GM18519 (cell line): ENCODE results near the gene MALRD1.

Source experiments
- ATAC-seq: cut with Tn5 transposase; IDR thresholded peaks from one replicate; pipeline ENCODE4 v1.9.1; 2021; ENCODE audit warnings: mild to moderate bottlenecking, moderate library complexity; ENCODE audit not compliant: unreplicated experiment, low FRiP score

The MALRD1 gene

GRCh38 chr10:19628767-19629560 lies 580.4 kb downstream of the MALRD1 start:
- no peak for ATAC-seq

GRCh38 chr10:19629567-19629966 lies 581.0 kb downstream of the MALRD1 start:
- no peak for ATAC-seq

GRCh38 chr10:19634163-19634562 lies 585.6 kb downstream of the MALRD1 start:
- no peak for ATAC-seq

GRCh38 chr10:19638182-19638895 lies 589.7 kb downstream of the MALRD1 start:
- no peak for ATAC-seq

GRCh38 chr10:19638896-19639233 lies 590.3 kb downstream of the MALRD1 start:
- ATAC-seq: no peak

GRCh38 chr10:19640566-19641263 lies 592.1 kb downstream of the MALRD1 start:
- ATAC-seq: no peak

- no peak for ATAC-seq
Measured at GRCh38 chr10:19651549-19651948, 602.9 kb downstream of the MALRD1 start.

GRCh38 chr10:19652750-19653149 lies 604.1 kb downstream of the MALRD1 start:
- no peak for ATAC-seq

GRCh38 chr10:19653931-19654330 lies 605.3 kb downstream of the MALRD1 start:
- no peak for ATAC-seq

- no peak for ATAC-seq
Measured at GRCh38 chr10:19654576-19654975, 606.0 kb downstream of the MALRD1 start.

GRCh38 chr10:19656420-19657042 lies 607.9 kb downstream of the MALRD1 start:
- ATAC-seq: no peak

- ATAC-seq: no peak
Measured at GRCh38 chr10:19658131-19658530, 609.5 kb downstream of the MALRD1 start.

- no peak for ATAC-seq
Measured at GRCh38 chr10:19658622-19659233, 610.1 kb downstream of the MALRD1 start.

GRCh38 chr10:19659920-19660655 lies 611.5 kb downstream of the MALRD1 start:
- ATAC-seq: no peak

GRCh38 chr10:19663344-19663743 lies 614.7 kb downstream of the MALRD1 start:
- no peak for ATAC-seq

- ATAC-seq: no peak
Measured at GRCh38 chr10:19668116-19668515, 619.5 kb downstream of the MALRD1 start.

- no peak for ATAC-seq
Measured at GRCh38 chr10:19676063-19676462, 627.5 kb downstream of the MALRD1 start.

- no peak for ATAC-seq
Measured at GRCh38 chr10:19683356-19683755, 634.8 kb downstream of the MALRD1 start.

GRCh38 chr10:19683960-19684359 lies 635.4 kb downstream of the MALRD1 start:
- no peak for ATAC-seq

GRCh38 chr10:19688344-19688743 lies 639.7 kb downstream of the MALRD1 start:
- ATAC-seq: no peak
